Measurements from ENCODE around the gene ADGRD2. TPM values are rescaled to one million over a fixed set of nuclear protein-coding genes. Genes with fewer than 3 reads are reported as not detected.

Gene ADGRD2
- polyA plus RNA-seq, 1 donor (not counting 4 experiments of a cell fraction or from before 2014, with no cell fraction given), result not detected

DNA sequence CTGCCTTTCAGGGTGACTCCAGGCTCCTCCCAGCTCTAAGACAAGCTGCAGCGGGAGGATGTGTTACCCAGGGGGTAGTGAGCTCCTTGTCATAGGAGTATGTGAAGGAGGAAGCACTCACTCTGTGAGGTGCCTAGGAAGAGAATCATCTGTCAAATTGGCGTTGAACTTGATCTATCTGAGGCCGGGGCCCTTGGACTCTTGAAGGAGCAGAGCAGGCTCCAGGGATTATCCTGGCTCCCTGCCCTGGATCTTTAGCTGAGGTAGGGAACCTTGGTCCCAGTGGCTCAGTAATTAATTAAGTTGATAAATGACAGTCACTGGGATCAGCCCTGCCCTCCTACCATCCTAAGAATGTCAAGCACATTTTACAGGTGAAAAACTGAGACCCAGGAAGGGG lies 15.5 kb downstream of the ADGRD2 start:
- no peaks in the 10 kb centered on the region for H3K36me3 ChIP-seq (ENCODE audit: control insufficient read depth in 2 of 2, extremely low read depth in 1 of 2, insufficient read depth in 2 of 2, low read length in 2 of 2)
- H4K20me1 ChIP-seq (ENCODE audit: control insufficient read depth, extremely low read depth, insufficient read depth, low read length), result no peaks in the 10 kb centered on the region
- H3K79me2 ChIP-seq (ENCODE audit: control insufficient read depth, insufficient read depth, low read length), result no peaks in the 10 kb centered on the region
- DNase-seq (ENCODE audit: low read depth, low spot score) (no peak), FAIRE-seq (no peak)
- no peak overlapping the region for H3K4me3 ChIP-seq (ENCODE audit: control insufficient read depth in 2 of 3, extremely low read depth in 1 of 3, insufficient read depth in 2 of 3, low read depth in 1 of 3, low read length in 3 of 3)
- TF ChIP-seq EZH2 (IDR thresholded peaks at IDR 0.05; ENCODE audit: low read length), result no peak
- TF ChIP-seq, protein P1, sequence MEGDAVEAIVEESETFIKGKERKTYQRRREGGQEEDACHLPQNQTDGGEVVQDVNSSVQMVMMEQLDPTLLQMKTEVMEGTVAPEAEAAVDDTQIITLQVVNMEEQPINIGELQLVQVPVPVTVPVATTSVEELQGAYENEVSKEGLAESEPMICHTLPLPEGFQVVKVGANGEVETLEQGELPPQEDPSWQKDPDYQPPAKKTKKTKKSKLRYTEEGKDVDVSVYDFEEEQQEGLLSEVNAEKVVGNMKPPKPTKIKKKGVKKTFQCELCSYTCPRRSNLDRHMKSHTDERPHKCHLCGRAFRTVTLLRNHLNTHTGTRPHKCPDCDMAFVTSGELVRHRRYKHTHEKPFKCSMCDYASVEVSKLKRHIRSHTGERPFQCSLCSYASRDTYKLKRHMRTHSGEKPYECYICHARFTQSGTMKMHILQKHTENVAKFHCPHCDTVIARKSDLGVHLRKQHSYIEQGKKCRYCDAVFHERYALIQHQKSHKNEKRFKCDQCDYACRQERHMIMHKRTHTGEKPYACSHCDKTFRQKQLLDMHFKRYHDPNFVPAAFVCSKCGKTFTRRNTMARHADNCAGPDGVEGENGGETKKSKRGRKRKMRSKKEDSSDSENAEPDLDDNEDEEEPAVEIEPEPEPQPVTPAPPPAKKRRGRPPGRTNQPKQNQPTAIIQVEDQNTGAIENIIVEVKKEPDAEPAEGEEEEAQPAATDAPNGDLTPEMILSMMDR (optimal IDR thresholded peaks at IDR 0.05 in 1 of 3, IDR thresholded peaks at IDR 0.05 in 1 of 3, conservative IDR thresholded peaks at IDR 0.05 in 1 of 3; ENCODE audit: extremely low read depth in 1 of 3, insufficient read depth in 2 of 3, low read length in 3 of 3), result no peak
- H3K4me2 ChIP-seq (ENCODE audit: control insufficient read depth, extremely low read depth, insufficient read depth, low read depth, low read length), result no peak overlapping the region
- H3K9me3 ChIP-seq (ENCODE audit: control insufficient read depth, low read depth, low read length), result no peaks in the 10 kb centered on the region
- H3K9ac ChIP-seq (ENCODE audit: control insufficient read depth, extremely low read depth, insufficient read depth, low read length), result no peak overlapping the region
- dilution Hi-C loops (cut with MboI; ENCODE audit: extremely low pct_ligation_motif_present, low sequenced_read_pairs), result no loop called here
- H3K4me1 ChIP-seq (ENCODE audit: control insufficient read depth, extremely low read depth, insufficient read depth, low read length), result no peaks in the 10 kb centered on the region
- no peaks in the 10 kb centered on the region for H3K9me1 ChIP-seq (ENCODE audit: control insufficient read depth, extremely low read depth, insufficient read depth, low read length)
- no peak overlapping the region for H3K27ac ChIP-seq (ENCODE audit: control insufficient read depth, insufficient read depth, low read length)
- no peak overlapping the region for H2AFZ ChIP-seq (ENCODE audit: control insufficient read depth, low read length)
- H3K27me3 ChIP-seq (ENCODE audit: control insufficient read depth, extremely low read depth, insufficient read depth, low read length), result no peaks in the 10 kb centered on the region

DNA sequence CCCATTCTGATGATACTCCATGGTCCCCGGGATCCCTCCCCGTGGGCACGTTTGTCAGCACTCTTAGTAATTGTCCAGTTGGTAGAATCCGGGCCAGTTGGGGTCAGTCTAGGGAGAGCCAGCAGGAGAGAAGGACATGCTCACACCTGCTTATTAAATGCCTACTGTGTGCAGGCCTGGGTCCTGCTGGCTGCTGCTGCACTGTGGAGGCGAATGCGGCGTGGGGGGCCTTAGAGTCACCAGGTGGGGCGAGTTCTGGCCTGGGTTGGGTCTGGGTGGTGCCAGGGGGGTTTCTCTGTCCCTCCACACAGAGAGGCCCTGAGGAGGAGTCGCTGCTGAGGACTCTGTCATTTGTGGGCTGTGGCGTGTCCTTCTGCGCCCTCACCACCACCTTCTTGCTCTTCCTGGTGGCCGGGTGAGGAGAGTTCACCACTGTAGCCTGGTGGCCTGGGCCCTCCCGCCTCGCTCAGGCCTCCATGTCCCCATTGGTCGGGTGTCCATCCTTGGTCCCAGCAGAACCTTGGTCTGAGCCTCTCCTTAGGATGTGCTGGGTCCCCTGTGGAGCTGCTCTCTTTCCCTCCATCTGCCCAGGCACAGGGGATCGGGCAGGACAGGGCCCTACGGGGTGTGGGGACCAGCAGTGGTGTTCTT lies 17.3 kb downstream of the ADGRD2 start:
- H3K4me3 ChIP-seq (ENCODE audit: control insufficient read depth in 2 of 3, extremely low read depth in 1 of 3, insufficient read depth in 2 of 3, low read depth in 1 of 3, low read length in 3 of 3), result no peak overlapping the region
- H3K27ac ChIP-seq (ENCODE audit: control insufficient read depth, insufficient read depth, low read length), result no peak overlapping the region
- H3K9ac ChIP-seq (ENCODE audit: control insufficient read depth, extremely low read depth, insufficient read depth, low read length), result no peak overlapping the region
- no peaks in the 10 kb centered on the region for H3K9me1 ChIP-seq (ENCODE audit: control insufficient read depth, extremely low read depth, insufficient read depth, low read length)
- dilution Hi-C loops (cut with MboI; ENCODE audit: extremely low pct_ligation_motif_present, low sequenced_read_pairs), result no loop called here
- H3K4me2 ChIP-seq (ENCODE audit: control insufficient read depth, extremely low read depth, insufficient read depth, low read depth, low read length), result no peak overlapping the region
- no peaks in the 10 kb centered on the region for H3K27me3 ChIP-seq (ENCODE audit: control insufficient read depth, extremely low read depth, insufficient read depth, low read length)
- H2AFZ ChIP-seq (ENCODE audit: control insufficient read depth, low read length), result no peak overlapping the region
- no peak for FAIRE-seq
- H3K79me2 ChIP-seq (ENCODE audit: control insufficient read depth, insufficient read depth, low read length), result no peaks in the 10 kb centered on the region
- no peaks in the 10 kb centered on the region for H4K20me1 ChIP-seq (ENCODE audit: control insufficient read depth, extremely low read depth, insufficient read depth, low read length)
- DNase-seq (ENCODE audit: low read depth, low spot score), result no peak
- TF ChIP-seq EZH2 (IDR thresholded peaks at IDR 0.05; ENCODE audit: low read length), result no peak
- TF ChIP-seq, protein P1 (optimal IDR thresholded peaks at IDR 0.05 in 1 of 3, IDR thresholded peaks at IDR 0.05 in 1 of 3, conservative IDR thresholded peaks at IDR 0.05 in 1 of 3; ENCODE audit: extremely low read depth in 1 of 3, insufficient read depth in 2 of 3, low read length in 3 of 3), result no peak
- H3K36me3 ChIP-seq (ENCODE audit: control insufficient read depth in 2 of 2, extremely low read depth in 1 of 2, insufficient read depth in 2 of 2, low read length in 2 of 2), result no peaks in the 10 kb centered on the region
- no peaks in the 10 kb centered on the region for H3K4me1 ChIP-seq (ENCODE audit: control insufficient read depth, extremely low read depth, insufficient read depth, low read length)
- H3K9me3 ChIP-seq (ENCODE audit: control insufficient read depth, low read depth, low read length), result no peaks in the 10 kb centered on the region

Measured in keratinocyte (primary cell).